Ovary (tissue), 3 donors: ENCODE data around the gene FOLR3.

Experiments used
- POLR2A ChIP-seq: fragments of 450-650 bp; IDR thresholded peaks from one replicate; pipeline ENCODE4 v1.6.1; 2017; ENCODE audit warnings: antibody characterized with exemption, mild to moderate bottlenecking, moderate library complexity
- TF ChIP-seq, protein P1 (sequence below), 3 donors: fragments of 450-650 bp in 2 of 3; fragments of 200-600 bp in 1 of 3; IDR thresholded peaks; one replicate each; pipeline versions ENCODE4 v1.5.1 to v1.8.0; 2016 to 2022; ENCODE audit warnings: antibody characterized with exemption in 3 of 3, mild to moderate bottlenecking in 1 of 3
- donor health status: DM: no; HTN: no; CAD: no.

DNA sequence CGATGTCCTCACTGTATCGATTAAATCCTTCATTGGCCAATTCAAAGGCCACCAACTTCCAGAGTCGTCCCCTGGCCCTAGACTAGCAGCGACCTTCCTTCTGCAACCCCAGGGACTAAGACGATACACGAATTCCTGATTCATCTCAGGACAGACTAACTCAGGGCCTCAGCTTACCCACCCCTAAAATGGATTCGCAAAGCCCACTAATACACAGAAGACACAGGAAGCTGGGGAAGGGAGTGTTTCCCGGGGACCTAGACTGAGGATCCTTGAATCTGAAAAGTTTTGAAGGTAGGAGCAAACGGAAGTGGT is 32.9 kb upstream of the FOLR3 start:
- TF ChIP-seq, protein P1, sequence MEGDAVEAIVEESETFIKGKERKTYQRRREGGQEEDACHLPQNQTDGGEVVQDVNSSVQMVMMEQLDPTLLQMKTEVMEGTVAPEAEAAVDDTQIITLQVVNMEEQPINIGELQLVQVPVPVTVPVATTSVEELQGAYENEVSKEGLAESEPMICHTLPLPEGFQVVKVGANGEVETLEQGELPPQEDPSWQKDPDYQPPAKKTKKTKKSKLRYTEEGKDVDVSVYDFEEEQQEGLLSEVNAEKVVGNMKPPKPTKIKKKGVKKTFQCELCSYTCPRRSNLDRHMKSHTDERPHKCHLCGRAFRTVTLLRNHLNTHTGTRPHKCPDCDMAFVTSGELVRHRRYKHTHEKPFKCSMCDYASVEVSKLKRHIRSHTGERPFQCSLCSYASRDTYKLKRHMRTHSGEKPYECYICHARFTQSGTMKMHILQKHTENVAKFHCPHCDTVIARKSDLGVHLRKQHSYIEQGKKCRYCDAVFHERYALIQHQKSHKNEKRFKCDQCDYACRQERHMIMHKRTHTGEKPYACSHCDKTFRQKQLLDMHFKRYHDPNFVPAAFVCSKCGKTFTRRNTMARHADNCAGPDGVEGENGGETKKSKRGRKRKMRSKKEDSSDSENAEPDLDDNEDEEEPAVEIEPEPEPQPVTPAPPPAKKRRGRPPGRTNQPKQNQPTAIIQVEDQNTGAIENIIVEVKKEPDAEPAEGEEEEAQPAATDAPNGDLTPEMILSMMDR (IDR thresholded peaks at IDR 0.05), result no peak
- no peak for TF ChIP-seq POLR2A
